ENCODE measurements around the gene TENM4. TPM values are rescaled to one million over a fixed set of nuclear protein-coding genes. Genes with fewer than 3 reads are reported as not detected.

TENM4 gene
- polyA plus RNA-seq, 3 donors, result 21.1 to 26.5 (median 26.0) TPM

DNA sequence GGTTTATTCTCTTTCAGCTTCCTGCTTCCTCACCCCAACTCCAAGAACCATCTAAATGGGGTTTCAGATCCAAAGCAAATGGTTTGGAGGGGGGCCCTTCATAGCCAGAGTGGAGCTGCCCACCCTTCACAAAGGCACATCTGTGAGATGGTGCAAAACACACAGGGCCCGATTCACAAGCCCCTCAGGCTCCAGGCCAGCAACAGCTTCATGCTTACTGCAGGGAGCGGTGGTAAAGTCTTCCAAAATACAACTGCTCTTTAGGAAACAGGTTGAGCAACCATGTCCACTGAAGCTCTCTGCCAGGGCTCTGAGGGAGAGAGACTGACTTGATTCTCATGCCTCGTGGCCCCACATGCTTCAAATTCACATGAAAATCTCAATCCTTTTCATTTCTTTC lies 653.1 kb downstream of the TENM4 start:
- no peak for DNase-seq

DNA sequence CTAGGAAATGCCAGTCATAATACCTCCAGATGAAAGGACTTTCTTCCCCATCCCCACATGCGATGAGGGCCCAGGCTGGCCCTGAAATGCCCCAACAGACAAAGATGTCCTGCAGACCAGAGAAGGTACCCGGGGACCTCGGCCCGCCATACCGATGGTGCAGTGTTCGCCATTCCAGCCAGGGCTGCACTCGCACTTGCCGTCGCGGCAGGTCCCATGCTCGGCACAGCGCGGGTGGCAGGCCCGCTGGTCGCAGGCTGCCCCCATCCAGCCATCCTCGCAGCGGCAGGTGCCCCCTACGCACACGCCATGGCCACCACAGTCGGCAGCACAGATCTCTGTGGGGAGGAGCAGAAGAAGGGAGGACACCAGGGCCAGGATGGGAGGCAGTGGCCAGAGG lies 654.1 kb downstream of the TENM4 start:
- DNase-seq, result no peak

DNA sequence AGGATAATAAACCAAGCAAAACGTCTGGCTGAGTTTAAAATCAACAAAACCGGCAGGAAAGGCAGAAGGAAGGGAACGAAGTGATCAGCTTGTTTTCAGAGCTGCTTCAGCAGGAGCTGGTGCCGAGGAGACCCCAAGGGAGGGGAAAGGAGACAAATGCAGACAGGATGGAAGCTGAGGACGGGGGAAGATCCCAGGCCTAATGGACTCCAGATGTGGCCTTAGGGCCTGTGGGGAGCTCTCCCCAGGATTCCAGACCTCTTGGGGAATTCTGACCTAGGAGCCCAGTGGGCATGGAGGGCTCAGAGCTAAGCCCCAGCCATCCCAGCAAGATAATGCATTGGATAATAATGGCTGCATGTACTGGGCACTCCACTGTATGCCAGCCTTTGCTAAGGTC lies 654.7 kb downstream of the TENM4 start:
- DNase-seq, result no peak

DNA sequence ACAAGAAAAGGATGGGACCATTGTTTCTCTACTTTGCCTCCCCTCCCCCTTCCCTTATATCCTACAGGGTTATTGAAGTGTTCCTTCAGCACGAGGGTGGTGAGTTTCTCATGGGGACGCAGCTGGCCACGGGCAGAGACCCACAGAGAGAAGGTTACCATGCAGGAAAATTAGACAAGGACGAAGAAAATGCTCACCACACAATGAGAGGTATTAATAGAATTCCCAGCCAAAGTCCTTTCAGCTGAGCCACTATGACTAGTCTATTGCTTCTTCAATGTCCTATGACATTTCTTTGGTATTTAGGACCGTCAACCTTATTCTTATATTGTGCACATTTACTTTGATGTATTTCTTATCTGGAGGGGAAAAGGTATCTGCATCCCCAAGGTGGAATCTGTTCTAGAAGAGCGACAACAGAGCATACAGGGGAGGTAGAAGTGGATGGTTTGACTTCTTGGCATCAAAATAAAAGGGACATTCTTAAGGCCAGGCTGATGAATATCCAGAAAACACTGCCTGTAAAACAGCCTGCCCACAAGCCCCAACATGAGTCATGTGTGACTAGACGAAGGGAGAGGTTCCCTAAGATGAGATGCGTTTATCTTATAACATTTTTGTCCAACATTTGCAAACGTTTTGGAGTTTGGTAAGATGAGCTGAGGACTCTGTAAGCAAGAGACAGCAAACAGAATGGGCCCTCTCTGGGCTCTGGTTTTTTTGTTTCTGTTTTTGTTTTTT lies 656.3 kb downstream of the TENM4 start:
- no peak for DNase-seq

DNA sequence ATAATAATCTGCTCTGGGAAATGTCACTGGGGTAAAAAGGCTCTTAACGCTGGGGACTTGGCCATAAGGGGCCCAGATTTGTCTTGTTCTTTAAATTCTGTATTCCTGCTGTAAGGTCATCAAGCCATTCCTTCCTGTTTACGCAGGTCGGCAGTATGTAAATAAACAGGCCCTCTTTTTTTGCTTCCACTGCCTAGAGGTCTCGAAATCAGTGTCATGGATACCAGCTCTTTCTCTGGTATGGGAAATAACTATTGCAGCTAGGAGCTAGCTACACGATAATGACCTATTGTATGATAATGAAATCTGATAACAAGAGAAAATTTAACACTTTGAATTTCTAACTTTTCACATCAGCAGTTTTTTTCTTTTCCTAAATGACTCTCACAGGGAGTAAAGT lies 657.0 kb downstream of the TENM4 start:
- no peak for DNase-seq

DNA sequence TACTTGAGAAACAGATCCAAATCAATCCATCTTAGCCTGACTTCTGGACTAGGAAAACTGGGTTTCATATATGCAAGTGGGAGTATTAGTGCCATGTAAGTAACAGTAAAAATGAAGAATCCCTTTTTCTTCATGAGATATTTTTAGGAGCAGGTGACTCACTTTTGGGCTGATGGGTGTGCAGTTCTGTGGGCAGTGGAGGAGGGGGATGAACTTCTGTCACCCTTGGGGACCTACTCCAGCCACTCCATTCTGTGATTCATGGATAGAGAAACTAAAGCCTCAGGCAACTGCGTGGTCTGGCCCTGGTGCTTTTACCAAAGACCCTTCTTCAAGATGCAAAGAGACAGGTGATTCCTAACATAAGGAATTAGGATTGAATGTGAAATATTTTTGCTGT lies 657.5 kb downstream of the TENM4 start:
- DNase-seq, result no peak

DNA sequence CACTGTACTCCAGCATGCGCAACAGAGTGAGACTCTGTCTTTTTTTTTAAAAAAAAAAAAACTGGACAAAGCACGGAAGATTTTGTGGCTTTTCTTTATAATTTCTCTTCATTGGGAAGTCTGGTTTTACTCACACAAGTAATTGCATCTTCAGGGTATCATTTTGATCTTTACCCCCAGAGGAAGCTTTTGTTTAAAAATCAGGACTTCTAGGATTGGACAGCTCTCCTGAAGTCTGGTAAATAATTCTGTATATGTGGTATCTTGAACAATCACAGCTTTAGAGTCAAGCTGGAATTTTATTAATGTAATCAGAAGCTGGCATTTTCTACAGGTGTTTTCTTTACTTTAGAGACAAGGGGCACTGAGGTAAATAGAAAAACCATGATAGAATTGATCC lies 658.1 kb downstream of the TENM4 start:
- DNase-seq, result no peak

DNA sequence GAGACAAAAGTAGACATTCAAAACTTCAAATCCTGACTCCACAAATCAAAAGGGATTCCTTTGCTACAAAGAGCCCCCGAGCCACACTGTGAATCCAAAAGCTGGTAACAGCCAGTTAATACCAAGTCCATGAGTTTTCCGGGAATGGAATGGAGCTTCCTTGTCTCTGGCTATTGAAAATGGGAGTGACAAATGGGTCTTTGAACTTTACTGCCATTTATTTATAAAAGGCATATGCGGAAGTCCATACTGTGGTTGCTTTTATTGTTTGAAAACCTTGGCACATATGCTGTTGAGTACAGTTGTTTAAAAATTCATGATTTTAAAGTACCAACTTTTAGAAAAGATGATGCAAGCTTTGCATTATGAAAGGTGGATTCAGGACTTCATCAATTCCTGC lies 659.9 kb downstream of the TENM4 start:
- DNase-seq, result no peak

DNA sequence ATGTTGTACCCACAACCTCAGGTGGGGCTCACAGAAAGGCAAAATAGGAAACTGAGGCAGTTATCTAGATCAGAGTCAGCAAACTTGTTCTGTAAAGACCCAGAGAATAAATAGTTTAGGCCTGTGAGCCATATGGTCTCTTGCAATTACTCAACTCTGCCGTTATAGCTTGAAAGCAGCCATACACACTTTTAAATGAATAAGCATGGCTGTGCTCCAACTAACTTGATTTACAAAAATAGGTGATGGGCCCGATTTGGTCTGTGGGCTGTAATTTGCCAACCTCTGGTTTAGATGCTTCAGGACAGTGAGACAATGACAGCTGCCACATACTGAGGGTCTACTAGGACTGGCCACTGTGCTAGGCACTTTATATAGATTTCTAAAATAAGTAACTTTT lies 667.3 kb downstream of the TENM4 start:
- no peak for DNase-seq

DNA sequence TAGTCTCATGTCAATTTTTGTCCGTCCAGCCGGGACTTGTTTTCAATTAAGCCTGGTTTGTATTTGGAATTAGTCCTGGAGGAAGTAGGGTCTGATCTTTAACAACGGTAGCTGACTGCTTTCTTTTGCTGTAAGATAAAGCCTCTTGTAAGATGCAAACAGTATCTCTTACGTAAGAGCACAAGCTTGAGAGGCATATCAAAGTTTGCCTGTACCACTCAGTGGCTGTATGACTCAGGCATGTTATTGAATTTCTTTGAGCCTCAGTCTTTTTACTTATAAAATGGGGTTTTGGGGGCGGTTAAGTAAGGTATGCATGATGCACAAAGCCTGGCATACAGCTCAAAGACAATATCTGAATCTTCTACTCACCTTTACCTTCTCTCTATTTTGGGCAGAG lies 667.8 kb downstream of the TENM4 start:
- no peak for DNase-seq

DNA sequence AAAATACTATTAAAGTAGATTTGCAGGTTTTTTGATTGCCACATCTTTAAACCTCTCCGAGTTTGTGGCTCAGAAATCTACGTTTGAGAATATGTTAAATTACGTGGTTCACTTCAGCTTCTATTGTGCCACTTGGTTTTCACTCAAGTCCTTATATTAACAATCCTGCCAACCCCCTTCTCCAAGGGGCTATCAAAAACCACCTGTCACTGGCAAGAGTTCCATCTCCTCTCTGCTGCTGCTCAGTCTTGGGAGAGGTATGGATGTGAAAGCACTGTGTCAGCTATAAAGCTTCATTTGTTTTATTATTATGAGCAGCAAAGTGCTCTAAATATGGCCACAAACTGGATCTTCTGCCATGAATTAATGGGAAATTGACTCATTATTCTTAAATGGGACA lies 668.6 kb downstream of the TENM4 start:
- DNase-seq, result no peak

DNA sequence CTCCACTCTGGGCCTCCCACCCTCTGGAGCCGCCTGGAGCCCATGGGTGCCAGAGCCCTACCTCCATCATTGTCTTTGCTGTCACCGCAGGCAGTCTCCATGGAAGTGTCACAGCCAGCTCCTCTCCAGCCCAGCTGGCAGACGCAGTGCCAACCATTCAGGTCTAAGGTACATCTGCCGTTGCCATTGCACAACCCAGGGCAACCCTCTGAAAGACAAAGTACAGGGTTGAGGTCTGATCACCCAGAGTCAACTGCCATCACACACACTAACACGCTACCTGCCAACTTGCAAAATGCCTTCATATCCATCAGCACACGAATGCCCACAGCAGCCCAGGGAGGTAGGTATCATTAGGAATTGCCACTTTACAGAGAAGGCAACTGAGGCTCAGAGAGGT lies 669.9 kb downstream of the TENM4 start:
- DNase-seq, result no peak

DNA sequence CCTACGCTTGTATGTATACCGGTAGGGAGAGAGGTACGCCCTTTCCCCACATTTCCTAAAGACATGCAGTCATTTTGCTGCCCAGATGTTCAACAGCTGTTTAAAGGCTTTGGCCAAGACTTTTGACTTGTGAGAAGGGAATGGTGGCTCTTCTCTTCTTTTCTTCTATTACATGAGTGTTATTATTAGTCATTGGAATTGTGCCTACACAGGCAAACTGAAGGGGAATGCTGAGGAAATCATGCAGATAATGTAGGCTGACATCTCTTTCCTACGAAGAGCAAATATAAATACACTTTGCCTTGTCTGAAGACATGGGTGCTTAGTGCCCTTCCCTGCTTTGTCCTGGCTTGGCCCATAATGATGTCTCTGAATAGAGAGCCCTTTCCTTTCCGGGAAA lies 671.9 kb downstream of the TENM4 start:
- no peak for DNase-seq

DNA sequence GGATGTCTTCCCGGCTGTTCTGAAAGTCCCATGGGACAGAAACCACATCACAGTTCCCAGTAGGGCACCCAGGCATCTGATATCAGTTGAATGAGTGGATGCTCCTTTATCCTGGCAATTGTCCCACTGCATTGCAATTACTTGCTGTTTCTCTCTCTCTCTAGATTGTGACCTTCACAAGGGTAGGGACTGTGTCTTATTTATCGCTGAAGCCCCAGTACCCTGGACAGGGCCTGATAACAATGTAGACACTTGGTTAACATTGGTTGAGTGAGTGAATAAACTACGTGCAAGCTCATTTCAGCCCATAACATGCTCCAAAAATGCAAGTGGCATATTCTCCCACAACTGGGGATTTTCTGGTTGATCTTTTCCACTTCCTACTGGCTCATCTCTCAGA lies 672.5 kb downstream of the TENM4 start:
- no peak for DNase-seq

DNA sequence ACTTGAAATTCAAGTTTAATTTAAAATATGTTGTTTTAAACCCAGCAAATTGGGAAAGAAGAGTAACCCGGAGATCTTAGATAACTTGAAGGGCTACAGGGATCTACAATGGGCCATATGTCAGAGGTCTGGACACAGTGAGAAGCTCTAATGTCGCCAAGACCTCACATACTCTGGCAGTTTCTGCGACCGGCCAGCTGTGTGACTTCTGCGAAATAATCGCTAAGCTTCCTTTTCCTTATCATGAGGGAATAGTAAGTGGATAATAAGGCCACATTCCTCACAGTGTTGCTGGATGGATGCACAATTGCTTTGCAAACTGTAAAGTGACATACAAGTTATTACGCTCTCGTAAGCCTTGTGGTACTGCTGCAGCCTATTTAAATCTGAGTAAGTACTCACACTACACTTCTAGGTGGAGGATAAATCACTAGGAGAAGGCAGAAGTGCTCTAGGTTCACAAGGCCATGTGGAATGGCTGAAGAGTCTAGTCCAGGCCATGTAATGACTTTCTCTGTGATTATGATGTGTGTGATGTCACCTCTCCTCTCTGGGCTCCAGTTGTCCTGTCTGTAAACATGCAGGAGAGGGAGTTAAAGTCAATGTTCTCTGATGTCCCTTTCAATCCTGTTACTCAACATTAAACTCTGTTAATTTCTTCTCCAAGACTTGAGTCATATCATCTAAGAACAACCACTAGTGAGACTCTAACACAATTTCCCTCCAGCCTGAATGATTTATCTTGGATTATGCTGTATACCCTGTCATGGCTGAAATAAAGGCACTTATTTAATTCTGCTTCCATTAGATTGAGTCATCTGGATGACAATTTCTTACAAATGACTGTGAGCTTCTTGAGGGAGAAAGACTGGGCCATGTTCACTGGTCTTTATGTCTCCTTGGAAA lies 673.5 kb downstream of the TENM4 start:
- no peak for DNase-seq

DNA sequence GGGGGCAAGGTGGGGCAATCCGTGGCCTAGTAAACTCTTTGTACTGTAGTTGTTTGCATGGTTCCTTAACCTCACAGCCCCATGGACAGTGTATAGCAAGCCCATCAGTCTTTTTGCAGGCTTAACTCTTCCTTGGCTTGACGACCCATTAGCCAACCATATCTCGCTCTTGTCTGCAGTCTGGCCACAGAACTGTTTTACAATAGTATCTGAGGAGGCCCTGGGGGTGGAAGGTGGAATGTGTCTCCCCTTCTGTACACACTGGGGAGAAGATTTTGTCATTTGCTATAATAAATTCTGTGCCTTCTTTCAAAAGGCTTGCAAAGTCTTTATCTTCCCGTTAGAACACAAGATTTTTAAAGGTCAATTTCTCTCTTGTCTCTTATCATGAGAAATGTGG lies 675.9 kb downstream of the TENM4 start:
- no peak for DNase-seq

DNA sequence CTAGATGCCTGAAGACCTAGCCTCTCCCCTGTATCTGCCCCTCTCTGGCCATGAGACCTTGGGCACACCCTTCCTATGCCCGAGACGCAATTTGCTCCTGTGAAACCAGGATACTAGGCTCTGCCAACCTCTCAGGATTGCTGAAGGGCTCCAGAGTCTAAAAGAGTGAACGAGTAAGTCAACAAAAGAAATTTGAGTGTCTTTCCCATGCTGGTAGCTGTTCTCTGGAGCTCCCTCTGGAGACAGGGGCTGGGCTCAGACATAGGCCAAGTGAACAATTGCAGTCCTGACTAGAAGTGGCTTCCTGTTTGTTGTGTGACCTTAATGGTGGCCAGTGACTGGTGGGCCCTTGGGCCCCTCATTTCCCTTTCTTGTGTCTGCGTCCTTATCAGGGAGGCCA lies 677.2 kb downstream of the TENM4 start:
- DNase-seq, result no peak

DNA sequence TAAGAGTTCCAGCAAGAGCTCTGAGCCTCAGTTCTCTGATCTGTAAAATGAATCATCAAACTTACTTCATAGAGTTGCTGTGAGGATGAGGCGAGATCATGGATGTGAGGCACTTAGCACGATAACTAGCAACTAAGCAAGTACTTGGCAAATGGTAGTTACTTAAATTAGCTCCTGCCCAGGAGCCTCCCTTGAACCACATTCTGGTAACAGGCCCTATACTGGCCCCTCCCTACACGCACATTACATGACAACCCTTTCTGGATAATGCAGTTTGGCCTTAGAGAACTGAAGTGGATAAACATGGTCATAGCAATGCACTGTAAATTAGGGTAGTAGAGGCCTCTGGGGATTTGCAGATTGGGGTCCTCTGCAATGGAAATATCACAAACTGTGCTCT lies 678.7 kb downstream of the TENM4 start:
- DNase-seq, result no peak

DNA sequence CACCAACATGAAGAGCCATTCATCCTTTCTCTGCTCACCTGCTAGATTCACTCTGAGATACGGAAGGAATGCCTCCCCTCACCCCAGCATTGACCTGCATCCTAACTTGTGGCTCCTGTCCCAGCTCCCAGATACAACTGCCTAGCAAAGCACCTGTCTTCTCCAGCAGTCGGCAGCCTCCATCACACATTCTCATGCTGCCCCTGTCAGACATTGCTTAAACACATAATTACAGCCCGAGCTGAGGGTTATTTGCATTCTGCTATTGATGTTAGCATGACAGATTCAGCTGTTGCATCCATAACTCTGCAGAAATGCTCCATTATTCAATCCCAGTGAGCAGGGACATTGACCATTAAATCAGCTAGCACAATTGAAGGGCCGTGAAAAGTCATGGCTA lies 681.8 kb downstream of the TENM4 start:
- DNase-seq, result no peak

DNA sequence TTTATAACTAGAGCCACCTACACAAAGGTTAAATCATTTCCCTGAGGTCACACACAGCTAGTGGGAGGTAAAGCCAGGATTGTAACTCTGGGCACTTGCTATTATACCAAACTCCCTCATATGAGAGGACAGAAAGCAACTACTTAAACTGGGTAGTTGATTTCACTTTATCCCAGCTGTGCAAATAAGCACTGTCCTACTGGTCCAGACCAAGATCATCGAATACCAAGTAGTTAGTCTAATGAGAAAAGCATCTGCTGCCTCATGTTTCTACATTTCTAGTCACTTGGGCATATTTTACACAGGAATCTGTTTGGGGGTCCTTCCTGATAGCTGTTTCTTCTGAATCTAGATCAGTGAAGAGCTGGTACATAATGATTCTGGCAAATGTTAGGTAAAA lies 687.5 kb downstream of the TENM4 start:
- DNase-seq, result no peak

DNA sequence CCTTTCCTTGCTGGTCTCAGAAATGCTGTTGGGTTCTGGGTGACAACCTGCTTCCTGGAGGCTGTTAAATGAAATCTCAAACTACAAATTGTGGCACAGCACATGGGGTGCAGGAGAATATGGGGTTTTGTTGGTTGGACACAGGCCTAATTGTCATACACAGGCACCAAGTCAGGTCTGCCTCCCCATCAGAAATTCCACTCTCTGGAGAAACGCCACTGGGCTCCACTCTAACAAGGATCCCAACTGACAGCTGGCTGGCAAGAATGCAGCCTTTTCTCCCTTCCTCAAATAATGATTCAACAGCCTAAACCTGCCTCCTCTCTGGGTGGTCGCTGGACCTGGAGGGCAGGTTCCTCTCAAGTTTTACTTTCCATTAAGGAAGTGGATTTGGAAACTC lies 688.3 kb downstream of the TENM4 start:
- DNase-seq, result no peak

DNA sequence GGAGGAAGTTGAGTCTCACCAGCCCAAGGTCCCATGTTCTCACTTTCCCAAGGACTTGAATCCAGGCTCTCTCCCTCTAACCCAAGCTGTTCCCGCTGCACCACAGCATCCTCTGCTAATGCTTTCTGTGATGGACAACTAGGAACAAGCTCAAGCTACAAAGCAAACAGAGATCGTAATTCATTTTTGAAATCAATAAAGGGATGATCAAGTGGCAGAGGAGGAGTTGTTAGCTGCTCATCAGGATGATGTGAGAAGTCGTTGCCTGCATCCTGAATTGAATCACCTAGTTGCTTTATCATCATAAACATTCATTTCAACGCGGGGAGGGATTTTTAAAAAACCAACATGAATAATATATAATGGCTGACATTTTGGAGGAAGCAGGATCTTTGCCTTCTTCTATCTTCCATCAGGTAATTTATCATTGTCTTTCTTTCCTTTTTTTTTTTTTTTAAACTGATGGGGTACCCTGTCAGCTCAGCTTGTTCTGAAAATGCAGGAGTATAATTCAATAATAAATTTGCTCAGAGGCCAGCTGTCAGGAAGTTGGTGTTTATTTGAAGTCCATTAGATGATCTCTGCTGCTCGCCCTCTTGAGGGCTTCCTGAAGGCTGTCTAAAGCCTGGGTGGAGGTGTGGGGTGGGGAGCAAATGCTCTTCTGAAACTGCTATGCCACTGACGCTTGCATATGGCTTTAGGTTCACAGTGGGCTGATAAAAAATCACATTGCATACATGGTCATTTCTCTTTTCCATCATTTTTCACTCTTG lies 691.7 kb downstream of the TENM4 start:
- no peak for DNase-seq

DNA sequence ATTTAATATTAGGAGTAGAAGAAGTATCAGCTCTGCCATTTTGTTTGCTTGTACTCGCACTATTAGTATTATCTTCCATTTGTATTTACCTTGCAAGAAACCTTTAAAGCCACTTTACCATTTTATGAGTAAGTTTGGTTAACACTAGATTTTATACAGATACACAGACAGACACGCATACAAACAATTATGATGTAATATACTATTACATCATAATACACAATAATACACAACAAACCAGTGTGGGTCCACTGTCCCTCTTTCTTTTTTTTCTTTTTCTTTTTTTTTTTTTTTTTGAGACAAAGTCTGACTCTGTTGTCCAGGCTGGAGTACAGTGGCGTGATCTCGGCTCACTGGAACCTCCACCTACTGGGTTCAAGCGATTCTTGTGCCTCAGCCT lies 695.9 kb downstream of the TENM4 start:
- no peak for DNase-seq
